GOT3 (cell line): Measurements from ENCODE around the gene DEPP1.

Source experiments
- DNase-seq: peaks from one replicate; lab custom pipeline; 2025; ENCODE audit warnings: mixed read lengths; lab: John Stamatoyannopoulos, UW

Gene DEPP1

DNA sequence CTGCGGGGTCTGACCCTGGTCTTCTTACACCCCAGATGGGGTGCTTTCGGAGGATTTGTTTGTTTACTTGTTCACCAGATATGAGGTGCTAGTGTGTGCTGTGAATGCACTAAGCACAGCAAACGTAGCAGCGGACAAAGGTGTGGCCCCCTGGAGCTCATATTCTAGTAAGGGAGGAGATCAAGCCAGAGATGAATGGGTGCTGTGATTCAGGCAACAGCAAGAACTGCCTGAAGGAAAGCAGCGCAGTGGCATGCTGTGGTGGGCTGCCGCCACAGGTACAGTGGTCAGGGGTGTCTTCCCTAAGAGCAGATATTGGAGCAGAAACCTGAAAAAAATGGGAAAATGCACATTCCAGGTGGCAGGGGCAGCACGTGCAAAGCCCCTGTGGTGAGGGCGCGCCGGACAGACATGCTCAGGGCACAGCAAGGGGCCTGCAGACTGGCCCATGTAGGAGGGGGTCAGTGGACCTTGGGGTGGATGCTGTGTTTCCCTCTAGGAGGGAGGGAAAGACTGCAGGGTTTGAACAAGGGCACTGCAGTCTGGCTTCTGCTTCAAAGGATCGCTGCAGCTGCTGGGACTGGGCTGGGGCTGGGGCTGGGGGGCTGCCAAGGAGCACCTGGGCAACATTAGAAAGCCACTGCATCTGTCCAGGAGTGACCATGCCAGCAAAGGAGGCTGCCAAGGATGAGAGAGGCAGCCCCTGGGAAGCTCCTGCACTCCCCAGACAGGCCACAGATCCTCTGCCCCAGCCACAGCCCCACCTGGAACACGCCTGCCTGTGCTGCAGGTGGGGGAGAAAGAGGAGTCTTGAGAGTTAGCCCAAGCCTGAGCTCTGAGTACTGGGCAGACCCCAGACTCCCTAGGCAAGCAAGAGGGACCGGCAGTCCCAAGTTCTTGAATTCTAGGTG, 927 bp upstream of the DEPP1 start:
- DNase-seq = no peak

DNA sequence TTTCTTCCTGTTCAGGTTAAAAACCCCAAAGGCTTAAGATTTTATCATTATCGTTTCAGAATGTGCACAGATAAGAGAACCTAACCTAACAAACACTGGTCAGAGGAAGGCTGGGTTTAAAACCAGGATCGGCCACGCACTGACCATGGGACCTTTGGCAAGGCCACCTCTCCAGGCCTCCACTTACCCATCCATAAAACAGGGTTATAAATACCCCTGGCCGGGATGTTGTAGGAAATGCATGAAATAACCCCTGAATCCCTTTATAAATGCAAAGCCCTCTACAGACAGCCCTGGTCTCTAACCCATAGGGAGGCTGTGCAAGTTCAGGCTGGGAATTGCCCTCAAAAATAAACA, 418 bp downstream of the DEPP1 start:
- DNase-seq = no peak

DNA sequence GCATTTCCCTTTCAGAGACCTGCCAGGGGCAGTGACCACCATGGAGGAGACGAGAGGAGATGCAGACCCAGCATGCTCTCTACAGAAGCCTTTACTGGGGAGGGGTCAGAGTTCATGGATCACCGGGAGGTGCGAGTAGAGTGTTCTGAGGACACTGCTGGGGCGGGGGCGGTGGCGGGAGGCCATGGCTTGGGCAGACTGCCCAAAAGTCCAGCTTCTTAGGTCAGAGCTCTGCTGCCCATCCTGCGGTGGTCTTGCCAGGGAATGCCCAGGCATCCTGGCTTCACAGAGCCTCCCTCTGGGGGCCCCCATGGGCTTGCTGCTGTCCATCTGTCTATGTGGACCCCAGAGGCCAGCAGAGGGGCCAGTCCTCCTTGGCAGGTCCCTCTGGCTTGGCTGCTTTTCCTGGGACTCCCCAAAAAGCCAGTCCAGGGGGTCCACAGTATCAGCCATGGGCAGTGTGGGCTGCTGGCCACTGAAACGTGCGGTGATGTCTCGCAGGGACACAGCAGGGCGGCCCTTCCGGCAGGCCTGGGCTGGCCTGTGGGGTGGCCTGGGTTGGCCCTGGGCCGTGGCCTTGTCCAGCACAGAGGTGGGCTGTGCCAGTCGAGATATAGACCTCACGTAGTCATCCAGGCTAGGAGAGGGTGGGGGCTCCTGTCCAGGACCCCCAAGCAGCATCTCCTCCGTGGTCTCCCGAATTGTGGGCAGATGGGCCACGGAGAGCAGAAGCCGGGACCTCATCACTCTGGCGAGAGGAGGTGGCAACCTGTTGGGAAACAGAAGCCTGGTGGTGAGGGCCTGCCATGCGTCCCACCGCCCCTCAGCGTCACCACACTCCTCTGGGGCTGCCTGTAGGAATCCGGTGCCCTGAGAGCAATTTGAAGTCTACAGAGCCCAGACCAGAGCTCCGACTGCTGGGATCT, 1.1 kb downstream of the DEPP1 start:
- no peak for DNase-seq

DNA sequence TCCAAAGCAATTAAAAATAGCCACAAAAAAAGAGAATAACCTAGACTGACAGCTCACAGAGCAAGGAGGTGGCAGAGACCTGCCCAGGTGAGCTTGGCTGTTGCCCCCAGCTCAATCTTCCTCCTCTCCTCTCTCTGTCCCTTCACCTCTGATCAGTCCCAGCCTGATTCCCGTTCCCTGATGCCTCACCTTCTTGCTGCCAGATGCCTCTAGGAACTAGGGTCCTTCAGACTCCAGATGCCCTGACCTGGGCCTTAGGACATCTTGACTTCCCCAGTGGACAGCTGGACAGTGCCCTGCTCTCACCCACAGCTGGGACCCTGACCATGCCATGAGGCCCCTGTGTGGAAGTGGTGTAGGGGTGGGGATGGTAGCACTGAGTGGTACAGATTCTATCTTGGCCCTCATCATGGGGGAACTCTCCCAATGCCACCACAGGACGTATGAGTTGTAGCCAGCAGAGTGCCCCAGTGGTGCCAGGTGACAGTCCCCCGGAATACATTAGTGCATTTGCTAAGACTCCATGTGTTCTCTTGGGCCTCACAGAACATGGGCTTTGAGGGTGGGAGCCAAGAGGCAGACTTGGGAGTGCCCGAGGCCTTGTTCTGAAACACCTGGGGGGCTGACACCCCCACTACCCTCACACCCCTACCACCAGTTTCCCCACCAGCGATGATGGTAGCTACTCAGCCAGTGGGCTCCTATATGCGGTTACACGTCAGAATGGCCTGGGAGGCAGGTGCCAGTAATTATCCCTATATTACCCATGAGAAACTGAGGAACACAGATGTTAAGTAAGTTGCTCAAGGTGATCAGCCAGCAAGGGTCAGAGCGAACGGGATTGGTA, 2.0 kb downstream of the DEPP1 start:
- DNase-seq = no peak

DNA sequence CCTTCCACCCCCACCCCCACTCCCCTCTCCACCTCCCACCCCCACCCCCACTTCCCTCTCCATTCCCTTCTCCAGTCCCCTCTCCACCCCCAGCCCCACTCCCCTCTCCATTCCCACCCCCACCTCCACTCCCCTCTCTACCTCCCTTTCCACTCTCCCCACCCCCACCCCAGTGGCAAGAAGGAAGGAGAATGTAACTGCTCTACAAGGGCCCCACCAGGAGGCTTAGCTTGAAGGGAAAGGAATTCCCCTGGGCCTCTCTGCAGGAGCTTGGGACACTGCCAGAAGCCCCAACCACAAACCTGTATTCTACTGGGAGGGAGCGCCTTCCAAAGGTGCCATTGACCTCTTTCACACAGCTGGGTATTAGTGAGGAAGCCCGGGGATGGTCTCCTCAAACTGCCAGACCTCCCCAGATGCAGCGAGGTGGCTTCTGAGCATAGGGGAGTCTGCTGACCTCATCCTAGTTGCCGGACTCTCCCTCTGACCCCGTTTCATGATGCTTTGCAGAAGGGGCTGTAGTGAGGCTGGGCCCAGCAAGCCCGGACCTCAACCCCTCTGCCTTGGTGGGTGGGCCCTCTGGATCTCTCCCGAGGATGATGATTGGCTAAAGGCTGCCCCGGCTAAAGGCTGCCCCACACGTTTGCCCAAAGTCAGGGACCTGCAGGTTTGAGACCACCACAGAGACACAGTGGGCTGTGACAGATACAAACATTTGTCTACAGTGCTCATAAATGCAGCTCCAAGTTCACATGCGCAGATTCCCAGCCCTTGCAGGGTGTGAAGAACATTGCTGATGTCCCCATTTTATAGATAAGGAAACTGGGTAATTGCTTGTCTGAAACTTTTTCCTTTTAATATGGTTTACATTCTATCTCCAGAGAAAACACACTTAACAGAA, 2.9 kb downstream of the DEPP1 start:
- no peak for DNase-seq

DNA sequence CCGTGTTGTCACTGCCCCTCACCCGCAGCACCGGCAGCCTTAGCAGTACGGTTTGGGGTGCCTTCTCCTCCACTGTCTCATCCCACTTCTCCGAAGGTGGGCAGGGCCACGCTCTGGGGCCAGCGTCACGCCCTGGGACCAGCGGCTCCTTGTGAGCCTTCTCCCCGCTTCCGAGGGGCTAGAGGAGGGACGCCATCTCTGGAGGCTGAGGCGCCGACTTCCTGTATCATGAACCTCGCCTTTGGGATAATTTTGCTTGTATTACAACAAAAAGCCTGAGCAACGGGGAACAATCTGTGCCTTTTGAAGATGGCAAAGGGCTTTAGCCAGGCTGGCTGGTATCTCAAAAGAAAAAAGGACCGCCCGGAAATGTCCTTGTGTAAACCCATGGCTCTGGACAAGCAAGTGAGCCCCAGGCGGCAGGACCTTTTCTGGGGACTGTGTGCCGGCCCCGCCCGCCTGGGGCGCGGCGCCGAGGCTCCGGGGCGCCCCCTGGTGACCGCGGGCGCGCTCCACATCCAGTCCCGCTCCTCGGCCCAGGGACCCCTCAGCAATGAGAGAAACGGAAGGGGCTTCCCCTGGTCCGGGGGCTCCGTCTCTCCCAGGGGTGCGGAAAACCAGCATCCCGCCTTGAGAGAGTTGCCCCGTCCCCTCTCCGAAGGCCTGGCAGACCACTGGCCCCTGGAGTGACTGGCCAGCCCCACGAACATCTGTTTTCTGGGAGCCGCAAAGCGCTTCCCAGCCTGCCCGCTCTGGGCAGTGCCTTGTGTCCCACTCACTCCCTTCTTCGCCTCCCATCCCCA, 3.8 kb downstream of the DEPP1 start:
- no peak for DNase-seq

DNA sequence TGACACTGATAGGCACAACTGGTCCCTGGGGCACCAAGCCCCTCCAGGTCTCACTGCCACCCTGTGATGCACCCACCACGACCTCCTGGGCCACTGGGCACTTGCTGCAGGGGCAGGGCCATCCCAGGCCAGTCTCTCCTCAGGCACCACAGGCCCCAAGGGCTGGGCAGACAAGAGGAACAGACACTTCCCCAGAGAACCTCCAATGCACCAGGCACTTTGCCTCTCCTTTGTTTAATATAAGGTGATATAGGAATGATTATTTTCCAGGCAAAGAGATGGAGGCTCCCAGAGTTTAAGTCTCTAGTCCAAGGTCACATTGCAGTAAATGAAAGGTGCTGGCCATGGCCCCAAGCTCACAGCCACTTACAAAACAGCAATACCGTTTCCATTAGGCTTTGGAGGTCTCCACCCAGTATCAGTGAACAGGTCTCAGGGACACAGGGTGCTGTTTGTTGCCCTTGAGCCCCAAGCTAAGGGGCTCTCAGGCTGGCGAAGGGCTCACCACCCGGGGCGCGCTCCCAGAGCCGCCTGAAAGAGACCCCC, 4.5 kb downstream of the DEPP1 start:
- DNase-seq = no peak

DNA sequence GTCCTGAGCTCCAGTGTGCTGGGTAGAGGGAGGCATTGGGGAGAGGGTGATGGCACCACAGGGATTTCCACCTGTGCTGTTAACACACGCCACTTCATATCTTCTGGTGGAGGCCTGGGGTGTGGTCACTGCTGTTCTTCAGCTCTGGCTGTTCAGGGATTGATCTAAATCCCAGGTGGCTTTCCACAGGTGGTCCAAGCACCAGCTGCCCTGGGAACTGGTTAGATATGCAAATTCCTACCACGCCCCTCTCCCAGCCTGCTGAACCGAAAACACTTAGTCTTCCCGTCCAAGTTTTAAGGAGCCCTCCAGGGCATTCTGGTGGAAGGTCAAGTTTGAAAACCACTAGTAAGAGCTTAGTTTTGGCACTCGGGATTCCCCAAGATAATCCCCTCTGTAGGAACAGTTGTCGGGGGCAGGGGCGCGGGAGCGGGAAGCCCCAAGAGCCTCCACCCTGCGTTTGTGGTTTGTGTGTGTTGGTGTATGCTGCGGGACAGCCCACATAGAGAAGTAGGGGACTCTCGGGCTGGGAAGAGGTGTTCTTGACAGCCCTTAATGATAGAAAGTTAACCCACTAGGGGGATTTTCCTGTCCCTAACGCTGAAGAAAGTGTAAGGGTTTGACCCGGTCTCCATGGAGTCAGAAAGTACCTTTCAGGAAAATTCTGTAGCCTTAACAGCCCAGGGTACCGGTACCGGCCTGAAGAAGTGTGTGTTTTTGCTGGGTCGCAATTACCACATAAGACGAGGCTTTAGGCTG, 5.1 kb downstream of the DEPP1 start:
- DNase-seq = no peak

DNA sequence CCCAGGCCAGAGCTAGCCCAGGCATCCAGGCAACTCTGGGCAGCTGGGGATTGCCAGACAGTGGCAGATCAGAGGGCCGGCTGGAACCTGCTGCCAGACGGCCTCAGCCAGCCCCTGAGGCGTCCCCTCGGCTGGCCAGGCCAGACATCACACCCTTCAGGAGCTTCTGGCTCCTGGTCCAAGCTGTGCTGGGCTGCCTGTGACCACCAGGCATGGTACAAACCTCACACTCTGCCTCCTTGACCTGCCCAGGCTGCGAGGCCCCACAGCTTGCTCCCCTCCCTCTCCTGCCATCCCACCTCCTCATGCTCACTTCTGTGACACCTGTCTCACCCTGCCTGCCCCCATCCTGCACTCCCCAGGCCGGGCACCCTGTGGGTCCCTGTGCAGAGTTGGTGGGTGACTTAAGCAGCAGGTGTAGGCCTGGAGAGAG, 5.7 kb downstream of the DEPP1 start:
- no peak for DNase-seq

DNA sequence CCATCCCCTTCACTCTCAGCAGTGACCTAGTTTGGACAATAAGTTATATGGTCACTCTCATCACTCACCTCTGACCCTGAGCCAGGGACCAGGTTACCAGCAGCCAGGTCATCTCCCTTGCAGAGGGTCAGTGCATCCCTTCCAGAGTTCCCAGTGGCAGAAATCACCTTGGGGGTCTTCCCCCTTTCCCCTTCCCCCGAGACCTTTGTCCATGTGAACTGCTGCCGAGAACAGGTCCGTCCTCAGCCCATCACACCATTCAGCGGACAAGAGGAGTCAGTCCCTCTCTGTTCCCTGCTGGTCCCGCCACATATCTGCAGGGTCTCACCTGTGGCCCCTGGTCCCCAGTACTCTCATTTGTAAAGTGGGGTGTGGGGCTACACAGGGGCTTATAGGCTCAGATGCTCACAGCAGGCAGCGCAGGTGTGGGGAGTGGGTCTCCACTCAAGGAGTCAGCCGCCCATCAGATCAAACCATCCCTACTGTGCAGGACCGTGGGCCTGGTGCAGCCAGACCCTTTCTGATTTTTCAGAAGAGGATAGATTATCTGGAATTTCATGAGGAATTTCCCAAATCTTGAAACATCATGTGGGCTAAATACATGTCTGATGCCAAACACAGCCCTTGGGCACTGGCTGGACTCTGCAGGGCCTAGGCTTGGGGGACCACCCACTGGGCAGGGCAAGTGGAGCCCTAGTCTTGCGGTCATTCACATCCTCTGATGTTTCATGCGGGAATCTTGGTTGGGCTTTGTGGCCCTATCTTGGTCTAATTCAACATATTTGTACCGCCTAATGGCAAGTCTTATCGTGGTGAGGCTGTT, 6.5 kb downstream of the DEPP1 start:
- no peak for DNase-seq

DNA sequence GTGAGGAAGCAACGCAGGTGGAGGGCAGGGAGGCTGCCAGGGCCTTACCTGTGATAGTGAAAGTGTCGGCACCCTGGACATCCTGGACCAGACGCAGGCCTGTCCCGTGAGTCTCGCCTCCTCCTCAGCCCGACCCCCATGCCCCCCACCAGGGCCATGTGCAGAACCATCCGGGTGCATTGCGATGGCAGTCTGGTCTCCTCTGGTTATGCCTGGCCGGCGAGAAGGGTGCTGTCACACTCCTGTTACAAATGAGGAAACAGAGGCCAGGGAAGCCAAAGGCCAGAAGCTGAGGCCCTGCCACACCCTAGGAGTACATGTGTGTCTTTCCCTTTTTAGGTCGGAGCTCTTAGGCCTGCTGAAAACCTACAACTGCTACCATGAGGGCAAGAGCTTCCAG, 7.2 kb downstream of the DEPP1 start:
- DNase-seq = no peak

DNA sequence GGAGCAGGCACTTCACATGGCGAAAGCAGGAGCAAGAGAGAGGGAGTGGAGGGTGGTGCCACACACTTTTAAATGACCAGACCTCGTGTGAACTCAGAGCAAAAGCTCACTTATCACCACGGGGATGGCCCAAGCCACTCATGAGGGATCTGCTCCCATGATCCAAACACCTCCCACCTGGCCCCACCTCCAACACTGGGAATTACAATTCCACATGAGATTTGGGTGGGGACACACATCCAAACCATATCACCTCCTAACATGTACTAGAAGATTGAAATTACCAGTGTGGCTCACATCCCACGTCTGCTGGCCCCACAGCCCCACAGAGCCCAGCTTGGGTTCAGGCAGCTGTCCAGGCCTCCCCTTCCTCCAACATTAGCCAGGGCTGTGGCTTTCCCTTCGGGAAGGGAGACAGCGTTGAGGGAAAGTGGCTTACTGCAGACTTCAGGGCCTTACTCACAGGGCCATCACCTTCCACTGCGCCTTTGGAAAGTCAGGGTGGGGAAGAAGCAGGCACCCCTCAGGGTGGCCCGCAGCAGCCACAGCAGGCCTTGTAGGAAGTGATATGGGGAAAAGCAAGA, 7.7 kb downstream of the DEPP1 start:
- DNase-seq = no peak

DNA sequence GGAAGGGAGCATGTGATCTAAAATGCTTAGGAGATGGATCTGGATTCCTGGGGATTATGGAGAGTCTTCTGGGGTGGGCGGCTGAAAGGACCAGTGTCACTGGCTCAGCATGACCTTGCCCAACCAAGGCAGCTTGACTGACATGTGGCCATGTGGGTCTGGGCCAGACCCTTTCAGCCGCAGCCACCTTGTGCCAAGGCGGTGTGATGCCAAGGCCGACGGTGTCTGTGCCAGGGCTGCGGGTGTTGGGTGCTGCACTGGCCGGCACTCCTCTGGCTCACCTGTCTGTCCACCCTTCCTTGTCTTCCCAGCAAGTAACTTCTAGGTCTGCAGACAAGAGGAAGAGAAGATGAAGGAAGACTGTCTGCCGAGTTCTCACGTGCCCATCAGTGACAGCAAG, 8.8 kb downstream of the DEPP1 start:
- no peak for DNase-seq

DNA sequence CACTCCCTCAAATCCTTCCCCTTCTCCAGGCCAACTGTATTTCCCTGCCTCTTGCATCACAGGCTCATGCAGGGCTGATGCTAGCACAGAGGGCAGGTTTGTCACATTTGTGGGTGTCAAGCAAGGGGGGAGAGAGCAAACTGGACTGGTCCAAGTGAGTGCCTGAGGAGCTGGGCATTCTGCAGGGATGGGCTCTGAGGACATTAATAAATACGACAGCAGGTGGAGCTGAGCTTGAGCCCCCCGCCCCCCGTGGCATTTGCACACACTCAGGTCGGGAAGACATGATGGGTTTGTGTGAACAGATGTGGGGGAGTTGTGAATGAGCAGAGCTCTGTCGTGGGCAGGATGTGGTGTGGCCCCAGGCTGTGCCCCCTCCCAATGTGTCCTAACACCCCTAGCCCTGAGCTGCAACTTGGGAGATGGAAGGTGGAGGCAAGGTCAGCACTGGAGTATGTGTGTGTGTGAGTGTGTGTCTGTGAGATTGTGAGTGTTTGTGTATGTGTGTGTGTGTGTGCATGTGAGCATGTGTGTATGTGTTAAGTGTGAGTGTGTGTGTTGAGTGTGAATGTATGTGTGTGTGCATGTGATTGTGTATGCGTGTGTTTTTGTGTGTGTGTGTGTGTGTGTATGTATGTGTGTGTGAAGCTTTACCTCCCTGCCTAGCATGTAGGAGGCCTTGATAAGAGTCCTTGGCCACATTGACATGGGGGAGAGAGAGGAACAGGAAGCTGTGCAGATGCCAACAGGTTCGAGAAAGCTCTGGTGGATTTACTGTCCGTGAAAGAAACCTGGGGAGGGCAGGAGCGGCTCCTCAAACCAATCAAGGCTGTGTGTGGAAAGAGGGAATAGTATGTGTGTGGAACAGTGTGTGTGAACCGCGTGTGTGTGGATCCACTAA, 9.9 kb downstream of the DEPP1 start:
- DNase-seq = no peak

DNA sequence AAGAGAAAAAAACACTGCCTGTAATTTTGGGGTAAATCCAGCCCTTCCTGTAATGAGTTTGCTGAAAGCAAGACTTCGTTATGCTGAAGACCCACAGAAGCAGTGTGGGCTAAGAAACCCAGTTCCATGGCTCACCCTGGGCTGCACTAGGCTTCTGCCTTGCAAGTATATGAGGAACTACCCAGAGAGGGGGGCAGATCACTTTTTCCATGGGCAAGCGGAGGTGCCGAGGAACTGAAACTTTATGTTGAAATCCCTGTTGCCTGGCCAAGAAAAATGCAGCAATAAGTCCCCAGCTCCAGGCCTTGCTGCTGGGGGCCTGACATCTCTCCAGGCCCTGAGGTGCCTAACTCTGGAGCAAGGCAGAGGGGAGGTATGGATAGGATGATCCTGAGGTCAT, 10.5 kb downstream of the DEPP1 start:
- no peak for DNase-seq

DNA sequence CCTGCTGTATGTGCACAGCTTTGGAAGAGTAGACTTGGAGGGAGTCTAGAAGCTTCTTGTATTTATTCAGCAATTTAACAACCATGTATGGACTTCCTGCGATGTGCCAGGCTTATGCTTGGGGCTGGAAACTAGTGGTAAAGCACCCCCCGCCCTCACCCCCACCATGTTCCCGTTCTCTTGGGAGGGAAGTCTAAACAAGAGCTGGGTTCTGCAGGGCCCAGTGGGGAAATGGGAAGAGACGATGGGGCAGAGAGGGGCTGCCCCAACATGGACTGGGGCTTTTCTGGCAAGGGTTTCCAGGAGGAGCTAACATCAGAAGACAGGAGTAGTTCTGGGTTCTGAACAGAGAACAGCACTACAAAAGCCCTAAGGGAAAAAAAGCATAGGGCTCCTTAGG, 11.0 kb downstream of the DEPP1 start:
- DNase-seq = no peak
